ENCODE measurements around the gene MEGF10. TPM values are rescaled to one million over a fixed set of nuclear protein-coding genes. Genes with fewer than 3 reads are reported as not detected.

Gene MEGF10
- total and polyA plus RNA-seq, 10 donors: 0.02 to 2.2 (median 0.22) TPM

GRCh38 chr5:127428748-127429147, 138.2 kb downstream of the MEGF10 start:
- DNase-seq: no peak
- no peaks in the 10 kb centered on the region for H3K4me1 ChIP-seq
- no peak overlapping the region for H3K27ac ChIP-seq
- no peaks in the 10 kb centered on the region for H3K27me3 ChIP-seq (replicated peaks in 1 of 7)
- TF ChIP-seq POLR2AphosphoS5 (IDR thresholded peaks at IDR 0.05): no peak
- no peak for TF ChIP-seq POLR2A (IDR thresholded peaks at IDR 0.05)
- TF ChIP-seq, protein P1, sequence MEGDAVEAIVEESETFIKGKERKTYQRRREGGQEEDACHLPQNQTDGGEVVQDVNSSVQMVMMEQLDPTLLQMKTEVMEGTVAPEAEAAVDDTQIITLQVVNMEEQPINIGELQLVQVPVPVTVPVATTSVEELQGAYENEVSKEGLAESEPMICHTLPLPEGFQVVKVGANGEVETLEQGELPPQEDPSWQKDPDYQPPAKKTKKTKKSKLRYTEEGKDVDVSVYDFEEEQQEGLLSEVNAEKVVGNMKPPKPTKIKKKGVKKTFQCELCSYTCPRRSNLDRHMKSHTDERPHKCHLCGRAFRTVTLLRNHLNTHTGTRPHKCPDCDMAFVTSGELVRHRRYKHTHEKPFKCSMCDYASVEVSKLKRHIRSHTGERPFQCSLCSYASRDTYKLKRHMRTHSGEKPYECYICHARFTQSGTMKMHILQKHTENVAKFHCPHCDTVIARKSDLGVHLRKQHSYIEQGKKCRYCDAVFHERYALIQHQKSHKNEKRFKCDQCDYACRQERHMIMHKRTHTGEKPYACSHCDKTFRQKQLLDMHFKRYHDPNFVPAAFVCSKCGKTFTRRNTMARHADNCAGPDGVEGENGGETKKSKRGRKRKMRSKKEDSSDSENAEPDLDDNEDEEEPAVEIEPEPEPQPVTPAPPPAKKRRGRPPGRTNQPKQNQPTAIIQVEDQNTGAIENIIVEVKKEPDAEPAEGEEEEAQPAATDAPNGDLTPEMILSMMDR (IDR thresholded peaks at IDR 0.05 in 8 of 11, conservative IDR thresholded peaks at IDR 0.05 in 3 of 11): no peak
- WGBS, 5 donors: 71 to 84% (median 82%) methylated on average over 5 of the region's 5 CpGs
- no peak overlapping the region for H3K4me3 ChIP-seq
- H3K9me3 ChIP-seq: no peaks in the 10 kb centered on the region
- intact Hi-C loops (cut with DNase I; ENCODE audit: low total_unique reads): no loop called here
- H3K36me3 ChIP-seq: no peaks in the 10 kb centered on the region

DNA sequence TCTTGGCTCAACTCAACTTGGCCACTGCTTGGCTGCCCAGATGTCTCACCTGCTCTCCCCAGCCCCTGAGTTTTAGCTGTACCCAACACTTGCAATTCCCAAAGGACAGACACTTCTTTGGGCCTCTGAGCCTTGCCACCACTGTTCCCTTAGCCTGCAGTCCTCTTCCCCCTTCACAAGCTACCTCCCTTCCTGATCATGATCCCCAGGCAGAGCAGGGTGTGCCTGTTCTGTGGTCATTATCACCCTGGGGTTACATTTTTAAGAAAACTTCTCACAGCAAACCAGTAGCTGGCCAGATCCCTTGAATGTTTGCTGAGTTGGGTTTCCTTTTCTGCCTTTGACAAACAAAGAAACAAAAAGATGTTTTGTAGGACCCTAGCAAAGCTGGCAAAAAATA, 139.3 kb downstream of the MEGF10 start:
- Histone ChIP-seq H3K36me3 (no peaks in the 10 kb centered on the region), H3K27me3 (replicated peaks in 1 of 7) (no peaks in the 10 kb centered on the region), H3K4me3 (no peak overlapping the region), H3K9me3 (no peaks in the 10 kb centered on the region), H3K27ac (no peak overlapping the region), H3K4me1 (no peaks in the 10 kb centered on the region)
- DNase-seq: no peak
- TF ChIP-seq, protein P1 (IDR thresholded peaks at IDR 0.05 in 8 of 11, conservative IDR thresholded peaks at IDR 0.05 in 3 of 11): no peak
- no peak for TF ChIP-seq POLR2A (IDR thresholded peaks at IDR 0.05)
- TF ChIP-seq POLR2AphosphoS5 (IDR thresholded peaks at IDR 0.05): no peak
- intact Hi-C loops (cut with DNase I; ENCODE audit: low total_unique reads): no loop called here

DNA sequence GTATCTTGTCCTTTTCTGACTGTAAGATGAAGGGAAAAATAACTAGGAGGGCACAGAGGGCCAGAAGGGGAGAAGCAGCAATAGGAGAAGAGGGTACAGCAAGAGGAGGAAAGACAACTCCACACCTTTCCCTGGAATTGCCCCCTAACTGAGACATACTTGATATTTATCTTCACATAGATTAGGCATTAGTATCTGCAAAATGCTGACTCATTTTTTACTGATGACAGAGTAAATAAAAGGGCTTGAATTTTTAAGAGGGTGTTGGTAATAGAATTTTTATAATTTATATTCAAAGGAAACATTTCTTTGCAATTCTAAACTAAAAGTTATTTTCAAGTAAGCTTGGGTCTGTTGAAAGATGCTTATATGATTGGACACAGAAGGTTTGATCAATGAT, 140.0 kb downstream of the MEGF10 start:
- Histone ChIP-seq H3K9me3 (no peaks in the 10 kb centered on the region), H3K4me1 (no peaks in the 10 kb centered on the region), H3K4me3 (no peak overlapping the region), H3K27ac (no peak overlapping the region), H3K27me3 (replicated peaks in 1 of 7) (no peaks in the 10 kb centered on the region), H3K36me3 (no peaks in the 10 kb centered on the region)
- DNase-seq: no peak
- intact Hi-C loops (cut with DNase I; ENCODE audit: low total_unique reads): no loop called here
- no peak for TF ChIP-seq POLR2A (IDR thresholded peaks at IDR 0.05)
- TF ChIP-seq, protein P1 (IDR thresholded peaks at IDR 0.05 in 8 of 11, conservative IDR thresholded peaks at IDR 0.05 in 3 of 11): no peak
- TF ChIP-seq POLR2AphosphoS5 (IDR thresholded peaks at IDR 0.05): no peak

DNA sequence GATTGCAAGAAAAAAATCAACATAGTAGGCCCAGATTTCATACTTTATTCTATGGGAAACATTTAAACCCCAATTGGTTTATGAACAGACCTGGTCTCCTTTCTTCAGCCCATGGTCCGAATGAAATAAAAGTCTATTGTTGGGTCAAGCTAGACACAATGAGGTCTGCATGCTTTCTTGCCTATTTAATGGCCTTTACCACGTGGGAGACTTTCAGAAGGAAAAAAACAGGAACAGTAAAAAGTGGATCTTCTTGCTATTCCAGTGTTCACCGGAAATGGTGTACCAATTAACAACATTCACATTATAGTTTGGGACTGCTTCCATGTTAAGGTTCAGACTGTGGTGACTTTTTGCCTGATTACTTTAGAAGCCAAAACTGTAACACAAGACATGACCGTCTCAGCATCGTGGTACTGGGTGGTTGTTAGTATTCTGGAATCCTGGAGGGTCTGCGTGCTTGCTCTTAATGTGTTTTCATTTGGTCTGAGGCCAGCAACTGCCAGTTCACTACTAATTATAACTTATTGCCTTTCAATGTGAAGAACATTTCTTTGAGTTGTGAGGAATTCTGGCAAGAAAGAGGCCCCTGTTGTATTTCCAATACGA, 141.5 kb downstream of the MEGF10 start:
- Histone ChIP-seq H3K36me3 (no peaks in the 10 kb centered on the region), H3K4me3 (no peak overlapping the region), H3K4me1 (no peaks in the 10 kb centered on the region), H3K9me3 (no peaks in the 10 kb centered on the region), H3K27me3 (replicated peaks in 1 of 7) (no peaks in the 10 kb centered on the region), H3K27ac (no peak overlapping the region)
- intact Hi-C loops (cut with DNase I; ENCODE audit: low total_unique reads): no loop called here
- DNase-seq: no peak
- WGBS, 5 donors: 70 to 83% (median 77%) methylated on average over 7 of the region's 7 CpGs
- TF ChIP-seq POLR2AphosphoS5 (IDR thresholded peaks at IDR 0.05) (no peak), POLR2A (IDR thresholded peaks at IDR 0.05) (no peak)
- TF ChIP-seq, protein P1 (IDR thresholded peaks at IDR 0.05 in 8 of 11, conservative IDR thresholded peaks at IDR 0.05 in 3 of 11): no peak

All from spleen (tissue), 11 donors.